Neural progenitor cell (in vitro differentiated cells): ENCODE results near the gene PIRT. TPM values are rescaled to one million over a fixed set of nuclear protein-coding genes. Genes with fewer than 3 reads are reported as not detected.

Experiments
- DNase-seq: peaks from one replicate; pipeline ENCODE4 v3.0.0-alpha.2; 2016; ENCODE audit warnings: low spot score
- H2AFZ ChIP-seq: fragments of 200-600 bp; sonication (generic); replicated peaks from 2 replicates; pipeline ENCODE4 v1.6.1; 2016; ENCODE audit warnings: antibody characterized with exemption
- H3F3A ChIP-seq: fragments of 200-600 bp; sonication (generic); 2 replicates; pipeline ENCODE4 v1.6.1; 2016; ENCODE audit warnings: antibody characterized with exemption, low read depth
- H3K27ac ChIP-seq: fragments of 200-600 bp; sonication (generic); 2 replicates; pipeline ENCODE4 v1.5.1; 2016; ENCODE audit warnings: mild to moderate bottlenecking
- H3K27me3 ChIP-seq: fragments of 200-600 bp; sonication (generic); 2 replicates; pipeline ENCODE4 v1.6.1; 2016; ENCODE audit warnings: mild to moderate bottlenecking, moderate library complexity
- H3K36me3 ChIP-seq: fragments of 200-600 bp; sonication (generic); 2 replicates; pipeline ENCODE4 v1.5.1; 2016
- H3K4me1 ChIP-seq: fragments of 200-600 bp; sonication (generic); 2 replicates; pipeline ENCODE4 v1.6.1; 2016; ENCODE audit warnings: mixed run types
- H3K4me2 ChIP-seq: fragments of 200-600 bp; sonication (generic); 2 replicates; pipeline ENCODE4 v1.6.1; 2016
- H3K4me3 ChIP-seq: fragments of 200-600 bp; sonication (generic); 2 replicates; pipeline ENCODE4 v1.5.1; 2016
- H3K79me2 ChIP-seq: fragments of 200-600 bp; sonication (generic); 2 replicates; pipeline ENCODE4 v1.6.1; 2016; ENCODE audit warnings: low read depth
- H3K9ac ChIP-seq: fragments of 200-600 bp; sonication (generic); 2 replicates; pipeline ENCODE4 v1.6.1; 2016
- H3K9me3 ChIP-seq: fragments of 200-600 bp; sonication (generic); 2 replicates; pipeline ENCODE4 v1.5.1; 2016; ENCODE audit warnings: low read depth
- H4K20me1 ChIP-seq: fragments of 200-600 bp; sonication (generic); 2 replicates; pipeline ENCODE4 v1.6.1; 2016; ENCODE audit warnings: low read depth
- H3K27ac Mint-ChIP-seq: 3 replicates; pipeline ENCODE4 v1.8.0; 2021; ENCODE audit warnings: mixed read lengths
- H3K27me3 Mint-ChIP-seq: 2 replicates; pipeline ENCODE4 v1.8.0; 2022; ENCODE audit warnings: low read depth, mild to moderate bottlenecking, inconsistent platforms, moderate library complexity, mixed read lengths; ENCODE audit not compliant: insufficient read depth
- H3K36me3 Mint-ChIP-seq: 3 replicates; pipeline ENCODE4 v1.8.0; 2021; ENCODE audit warnings: mixed read lengths
- H3K4me1 Mint-ChIP-seq: 3 replicates; pipeline ENCODE4 v1.8.0; 2021; ENCODE audit warnings: mixed read lengths
- H3K4me3 Mint-ChIP-seq: 3 replicates; pipeline ENCODE4 v1.8.0; 2021; ENCODE audit warnings: mild to moderate bottlenecking, moderate library complexity, mixed read lengths
- H3K9me3 Mint-ChIP-seq: 3 replicates; pipeline ENCODE4 v1.8.0; 2020; ENCODE audit warnings: mixed read lengths
- EZH2 ChIP-seq: fragments of 200-600 bp; sonication (generic); IDR thresholded peaks from 2 replicates; pipeline ENCODE4 v1.6.1; 2017; ENCODE audit warnings: antibody characterized with exemption, mild to moderate bottlenecking, moderate library complexity
- EZH2phosphoT487 ChIP-seq: fragments of 200-600 bp; sonication (generic); IDR thresholded peaks from 2 replicates; pipeline ENCODE4 v1.6.1; 2017; ENCODE audit warnings: antibody characterized with exemption
- total RNA-seq: library from RNA; depleted of rRNA; stranded (reverse); fragments of >200 nt; gene quantifications from 2 replicates; pipeline ENCODE4 v1.2.3, GENCODE V29; 2015; ENCODE audit warnings: low replicate concordance
- TF ChIP-seq, protein P1 (sequence below): fragments of 200-600 bp; sonication (generic); IDR thresholded peaks from 2 replicates; pipeline ENCODE4 v1.5.1; 2017; ENCODE audit warnings: antibody characterized with exemption, mild to moderate bottlenecking

Gene PIRT
- total RNA-seq, 1 donor from 2014 or later: not detected

DNA sequence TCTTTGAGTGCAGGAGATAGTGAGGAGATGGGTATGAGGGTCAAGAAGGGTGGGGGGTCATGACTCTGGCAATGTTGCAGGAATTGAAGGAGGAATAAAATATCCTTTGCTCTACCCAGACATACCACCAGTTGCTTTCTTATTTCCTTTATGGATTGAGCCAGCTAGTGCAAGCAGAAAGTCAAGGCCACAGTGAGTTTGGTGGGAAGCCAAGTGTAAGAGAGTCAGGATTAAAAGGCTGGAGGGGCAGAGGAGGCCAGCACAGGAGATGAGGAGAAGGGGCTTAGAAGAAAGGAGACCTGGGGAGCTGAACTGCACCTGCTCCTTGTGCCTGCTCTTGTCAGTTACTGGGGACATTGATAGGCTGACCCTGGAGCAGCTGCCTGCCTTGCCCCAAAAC lies 16.1 kb downstream of the PIRT start:
- DNase-seq: no peak
- peaks cover 2% of the 10 kb centered on the region for H3K27me3 Mint-ChIP-seq
- H3K9me3 Mint-ChIP-seq: peaks cover 4% of the 10 kb centered on the region
- H3K27ac Mint-ChIP-seq: no peak overlapping the region
- no peak overlapping the region for H3K9ac ChIP-seq
- no peaks in the 10 kb centered on the region for H3K36me3 ChIP-seq
- no peak overlapping the region for H2AFZ ChIP-seq
- no peak overlapping the region for H3K4me2 ChIP-seq
- H3K36me3 Mint-ChIP-seq: no peaks in the 10 kb centered on the region
- no peaks in the 10 kb centered on the region for H3F3A ChIP-seq
- H3K79me2 ChIP-seq: no peaks in the 10 kb centered on the region
- H3K9me3 ChIP-seq: no peaks in the 10 kb centered on the region
- peaks cover 6% of the 10 kb centered on the region for H3K4me1 Mint-ChIP-seq
- no peaks in the 10 kb centered on the region for H4K20me1 ChIP-seq
- peaks cover 3% of the 10 kb centered on the region for H3K4me1 ChIP-seq
- no peak overlapping the region for H3K27ac ChIP-seq
- TF ChIP-seq, protein P1, sequence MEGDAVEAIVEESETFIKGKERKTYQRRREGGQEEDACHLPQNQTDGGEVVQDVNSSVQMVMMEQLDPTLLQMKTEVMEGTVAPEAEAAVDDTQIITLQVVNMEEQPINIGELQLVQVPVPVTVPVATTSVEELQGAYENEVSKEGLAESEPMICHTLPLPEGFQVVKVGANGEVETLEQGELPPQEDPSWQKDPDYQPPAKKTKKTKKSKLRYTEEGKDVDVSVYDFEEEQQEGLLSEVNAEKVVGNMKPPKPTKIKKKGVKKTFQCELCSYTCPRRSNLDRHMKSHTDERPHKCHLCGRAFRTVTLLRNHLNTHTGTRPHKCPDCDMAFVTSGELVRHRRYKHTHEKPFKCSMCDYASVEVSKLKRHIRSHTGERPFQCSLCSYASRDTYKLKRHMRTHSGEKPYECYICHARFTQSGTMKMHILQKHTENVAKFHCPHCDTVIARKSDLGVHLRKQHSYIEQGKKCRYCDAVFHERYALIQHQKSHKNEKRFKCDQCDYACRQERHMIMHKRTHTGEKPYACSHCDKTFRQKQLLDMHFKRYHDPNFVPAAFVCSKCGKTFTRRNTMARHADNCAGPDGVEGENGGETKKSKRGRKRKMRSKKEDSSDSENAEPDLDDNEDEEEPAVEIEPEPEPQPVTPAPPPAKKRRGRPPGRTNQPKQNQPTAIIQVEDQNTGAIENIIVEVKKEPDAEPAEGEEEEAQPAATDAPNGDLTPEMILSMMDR: no peak
- no peak for TF ChIP-seq EZH2phosphoT487
- no peak for TF ChIP-seq EZH2
- no peak overlapping the region for H3K4me3 Mint-ChIP-seq
- H3K4me3 ChIP-seq: no peak overlapping the region
- no peaks in the 10 kb centered on the region for H3K27me3 ChIP-seq

DNA sequence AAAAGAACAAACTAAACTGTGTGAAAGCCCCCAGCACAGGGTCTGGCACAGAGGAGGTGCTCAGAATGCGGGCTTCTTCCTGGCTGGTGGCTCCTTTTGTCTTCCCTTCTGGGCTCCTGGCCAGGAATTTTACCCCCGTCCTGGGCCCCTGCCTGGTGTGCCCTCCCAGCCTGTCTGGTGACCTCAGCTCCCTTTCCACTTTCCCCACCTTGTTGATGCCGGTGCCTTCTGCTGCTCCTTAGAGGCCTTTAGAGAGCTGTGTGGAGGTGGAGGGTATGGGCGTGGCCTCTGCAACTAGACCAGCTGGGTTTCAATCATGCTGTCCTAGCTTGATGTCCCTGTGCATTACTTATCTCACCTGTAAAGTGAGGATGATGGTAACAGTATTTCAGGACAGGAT lies 16.8 kb downstream of the PIRT start:
- no peak overlapping the region for H2AFZ ChIP-seq
- no peak overlapping the region for H3K27ac ChIP-seq
- TF ChIP-seq EZH2 (no peak), EZH2phosphoT487 (no peak)
- TF ChIP-seq, protein P1: no peak
- no peaks in the 10 kb centered on the region for H3K79me2 ChIP-seq
- Mint-ChIP-seq H3K9me3 (peaks cover 4% of the 10 kb centered on the region), H3K4me3 (no peak overlapping the region), H3K36me3 (no peaks in the 10 kb centered on the region), H3K27me3 (peaks cover 2% of the 10 kb centered on the region), H3K27ac (no peak overlapping the region), H3K4me1 (peaks cover 6% of the 10 kb centered on the region)
- no peaks in the 10 kb centered on the region for H4K20me1 ChIP-seq
- H3F3A ChIP-seq: no peaks in the 10 kb centered on the region
- no peaks in the 10 kb centered on the region for H3K9me3 ChIP-seq
- no peak overlapping the region for H3K4me3 ChIP-seq
- no peak overlapping the region for H3K9ac ChIP-seq
- no peaks in the 10 kb centered on the region for H3K27me3 ChIP-seq
- no peak for DNase-seq
- no peak overlapping the region for H3K4me2 ChIP-seq
- H3K36me3 ChIP-seq: no peaks in the 10 kb centered on the region
- H3K4me1 ChIP-seq: peaks cover 3% of the 10 kb centered on the region

DNA sequence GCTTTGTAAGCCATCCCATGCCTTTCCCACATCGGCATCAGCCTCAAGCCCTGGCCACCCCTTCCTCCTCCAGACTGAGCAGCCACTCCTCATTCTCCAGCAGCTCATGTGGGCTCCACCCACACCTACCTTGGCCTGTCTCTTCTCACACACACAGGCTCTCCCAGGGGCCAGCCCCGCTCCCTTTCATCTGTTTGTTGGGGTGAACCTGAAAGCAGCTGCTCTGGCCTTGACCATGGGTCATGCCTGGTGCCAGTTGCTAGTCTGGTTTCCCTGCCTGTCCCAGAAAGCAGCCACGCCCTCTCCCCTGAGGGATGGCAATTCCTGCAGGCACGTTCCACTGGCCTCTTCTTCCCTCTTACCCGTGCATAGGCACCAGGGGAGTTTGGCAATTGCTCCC lies 22.6 kb downstream of the PIRT start:
- TF ChIP-seq EZH2phosphoT487: no peak
- TF ChIP-seq, protein P1: no peak
- no peak for TF ChIP-seq EZH2

More for the DNA sequence above, 22.6 kb downstream of the PIRT start:
- Histone ChIP-seq H3K4me2 (no peak overlapping the region), H2AFZ (no peak overlapping the region), H3K79me2 (no peaks in the 10 kb centered on the region), H3K4me1 (no peaks in the 10 kb centered on the region), H3K36me3 (no peaks in the 10 kb centered on the region), H3K27me3 (no peaks in the 10 kb centered on the region), H3K27ac (no peak overlapping the region), H4K20me1 (no peaks in the 10 kb centered on the region), H3K9me3 (no peaks in the 10 kb centered on the region), H3K9ac (no peak overlapping the region), H3K4me3 (no peak overlapping the region), H3F3A (no peaks in the 10 kb centered on the region)
- H3K36me3 Mint-ChIP-seq: no peaks in the 10 kb centered on the region
- no peaks in the 10 kb centered on the region for H3K9me3 Mint-ChIP-seq
- no peak overlapping the region for H3K4me3 Mint-ChIP-seq
- peaks cover 3% of the 10 kb centered on the region for H3K4me1 Mint-ChIP-seq
- peaks cover 4% of the 10 kb centered on the region for H3K27me3 Mint-ChIP-seq
- DNase-seq: no peak
- H3K27ac Mint-ChIP-seq: no peak overlapping the region
